Amniotic epithelial cell (primary cell): Measurements from ENCODE around the gene ZKSCAN1.
"Not testable (repeated sequence)": the region's sequence is repeated elsewhere in the genome, so short reads cannot be mapped to it uniquely, and the experiment has no call there.

Experiments
- DNase-seq: peaks from one replicate; pipeline ENCODE4 v3.0.0-alpha.2; 2010; ENCODE audit warnings: low read depth

ZKSCAN1 gene

GRCh38 chr7:100003711-100004661 lies 11.4 kb upstream of the ZKSCAN1 start:
- DNase-seq: no peak

GRCh38 chr7:100007887-100008286 lies 7.5 kb upstream of the ZKSCAN1 start:
- no peak for DNase-seq

DNA sequence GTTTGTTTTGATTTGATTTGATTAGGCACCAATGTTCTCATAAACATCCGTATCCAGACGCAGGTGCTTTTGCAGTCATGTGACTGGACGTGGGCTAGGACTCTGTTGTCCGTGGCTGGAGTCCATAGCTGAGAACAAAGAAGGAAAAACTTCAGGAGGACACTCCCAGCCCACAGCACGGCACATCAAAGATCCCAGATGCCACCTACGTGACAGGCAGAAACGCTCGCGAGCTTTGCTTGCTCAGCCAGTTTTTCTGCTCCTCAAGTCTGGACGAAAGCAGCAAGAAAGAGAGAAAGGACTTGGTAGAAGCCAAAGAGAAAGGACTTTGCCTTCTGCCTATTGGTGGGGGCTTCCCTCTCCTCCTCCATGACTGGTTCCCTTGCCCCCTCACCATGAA lies 6.9 kb upstream of the ZKSCAN1 start:
- DNase-seq: no peak

- not testable (repeated sequence) for DNase-seq
These were observed 5.4 kb upstream of the ZKSCAN1 start for GRCh38 chr7:100009952-100010351.

DNA sequence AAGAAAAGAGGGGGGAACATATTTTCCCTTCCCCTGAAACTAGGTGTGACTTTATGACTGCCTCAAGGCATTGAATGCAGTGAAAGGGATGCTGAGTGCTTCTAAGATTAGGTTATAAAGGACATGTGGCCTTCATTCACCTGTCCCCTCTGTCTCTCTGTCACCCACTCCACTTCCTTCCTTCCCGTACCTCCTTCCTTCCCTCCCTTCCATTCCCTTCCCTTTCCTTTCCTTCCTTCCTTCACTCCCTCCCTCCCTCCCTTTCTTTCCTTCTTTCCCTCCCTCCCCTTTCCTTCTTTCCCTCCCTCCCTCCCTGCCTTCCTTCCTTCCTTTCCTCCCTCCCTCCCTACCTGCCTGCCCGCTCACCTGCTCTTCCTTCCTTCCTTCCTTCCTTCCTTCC lies 4.5 kb upstream of the ZKSCAN1 start:
- no peak for DNase-seq

- DNase-seq: no peak
These were observed 3.9 kb upstream of the ZKSCAN1 start for GRCh38 chr7:100011516-100011915.

DNA sequence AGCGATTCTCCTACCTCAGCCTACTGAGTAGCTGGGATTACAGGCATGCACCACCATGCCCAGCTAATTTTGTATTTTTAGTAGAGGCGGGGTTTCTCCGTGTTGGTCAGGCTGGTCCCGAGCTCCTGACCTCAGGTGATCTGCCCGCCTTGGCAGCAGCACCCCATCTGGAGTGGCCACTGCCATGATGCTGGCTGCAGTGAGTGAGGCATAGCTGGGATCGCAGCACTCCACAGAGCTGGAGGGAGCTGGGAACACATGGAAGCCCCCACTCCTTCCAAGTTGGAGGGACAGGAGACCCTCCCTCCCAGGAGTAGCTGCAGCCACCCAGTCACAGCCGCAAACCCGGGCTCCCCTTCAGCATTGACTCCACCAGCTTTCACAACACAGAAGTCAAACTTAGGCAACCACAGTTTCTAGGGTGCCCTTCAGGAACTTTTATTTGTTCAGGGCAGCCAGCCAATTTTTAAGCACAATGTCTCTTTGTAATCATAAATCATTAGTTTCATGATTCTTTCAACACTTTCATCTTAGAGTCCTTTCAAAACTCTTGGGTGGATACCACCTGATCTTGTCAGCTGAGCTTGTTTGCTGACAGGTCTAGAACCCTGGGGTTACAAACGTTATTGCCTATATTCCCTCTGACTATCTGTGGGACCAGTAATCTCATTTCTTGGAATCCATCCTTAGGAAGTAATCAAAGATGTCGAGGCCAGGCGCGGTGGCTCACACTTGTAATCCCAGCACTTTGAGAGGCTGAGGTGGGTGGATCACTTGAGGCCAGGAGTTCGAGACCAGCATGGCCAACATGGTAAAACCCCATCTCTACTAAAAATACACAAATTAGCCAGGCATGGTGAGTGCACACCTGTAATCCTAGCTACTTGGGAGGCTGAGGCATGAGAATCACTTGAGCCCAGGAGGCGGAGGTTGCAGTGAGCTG lies 2.7 kb upstream of the ZKSCAN1 start:
- DNase-seq: peak; percentile 43

DNA sequence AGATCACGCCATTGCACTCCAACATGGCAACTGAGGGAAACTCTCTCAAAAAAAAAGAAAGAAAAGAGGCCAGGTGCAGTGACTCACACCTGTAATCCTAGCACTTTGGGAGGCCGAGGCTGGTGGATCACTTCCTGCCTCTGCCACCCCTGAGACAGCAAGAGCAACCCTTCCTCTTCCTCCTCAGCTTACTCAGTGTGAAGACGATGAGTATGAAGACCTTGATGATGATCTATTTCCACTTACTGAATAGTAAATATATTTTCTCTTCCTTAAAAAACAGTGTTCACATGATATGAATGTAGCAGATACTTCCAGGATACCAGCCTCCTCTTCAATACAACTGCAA lies 2.1 kb upstream of the ZKSCAN1 start:
- DNase-seq: no peak

DNA sequence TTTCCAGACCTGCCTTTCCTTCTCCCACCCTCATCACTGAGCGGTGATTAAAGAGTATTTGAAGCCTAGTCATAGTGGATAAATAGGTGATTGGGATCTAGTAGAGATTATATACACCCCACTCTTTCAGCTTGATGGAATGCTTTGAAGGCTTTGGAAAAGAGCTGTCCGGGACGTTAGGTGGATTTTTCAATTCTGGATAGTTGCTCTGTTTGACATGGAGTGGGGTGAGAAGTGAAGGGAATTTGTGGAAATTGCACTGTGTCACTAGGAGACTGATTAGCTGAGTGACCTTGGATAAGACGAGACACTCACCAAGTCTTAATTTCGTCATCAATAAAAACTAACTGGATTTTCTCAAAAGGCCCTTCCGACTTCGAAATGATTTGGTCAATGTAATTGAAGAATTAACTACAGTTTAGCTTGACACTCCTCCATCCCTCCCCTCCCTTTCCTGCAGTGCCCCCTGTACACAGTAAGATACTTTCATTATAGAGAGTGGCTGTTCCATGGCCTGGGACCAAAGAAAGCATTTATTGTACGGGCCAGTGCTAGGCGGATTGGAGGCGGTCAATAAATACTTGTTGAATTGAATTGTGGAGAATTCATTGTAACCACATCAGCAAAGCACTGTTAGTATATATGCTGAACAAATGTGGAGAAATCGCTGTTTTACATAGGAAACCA lies 962 bp downstream of the ZKSCAN1 start:
- no peak for DNase-seq

DNA sequence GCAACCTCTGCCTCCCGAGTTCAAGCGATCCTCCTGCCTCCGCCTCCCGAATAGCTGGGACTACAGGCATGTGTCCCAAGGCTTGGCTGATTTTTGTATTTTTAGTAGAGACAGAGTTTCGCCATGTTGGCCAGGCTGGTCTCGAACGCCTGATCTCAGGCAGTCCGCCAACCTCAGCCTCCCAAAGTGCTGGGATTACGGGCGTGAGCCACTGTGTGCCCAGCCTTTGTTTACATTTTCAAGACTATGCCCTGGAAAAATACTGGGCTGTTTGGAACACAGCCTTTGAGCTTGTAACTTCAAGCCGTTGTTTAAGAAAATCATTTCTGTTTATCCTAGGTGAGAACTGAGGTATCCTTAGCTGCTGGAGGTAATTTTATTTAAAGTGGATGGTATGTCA lies 1.9 kb downstream of the ZKSCAN1 start:
- DNase-seq: no peak

DNA sequence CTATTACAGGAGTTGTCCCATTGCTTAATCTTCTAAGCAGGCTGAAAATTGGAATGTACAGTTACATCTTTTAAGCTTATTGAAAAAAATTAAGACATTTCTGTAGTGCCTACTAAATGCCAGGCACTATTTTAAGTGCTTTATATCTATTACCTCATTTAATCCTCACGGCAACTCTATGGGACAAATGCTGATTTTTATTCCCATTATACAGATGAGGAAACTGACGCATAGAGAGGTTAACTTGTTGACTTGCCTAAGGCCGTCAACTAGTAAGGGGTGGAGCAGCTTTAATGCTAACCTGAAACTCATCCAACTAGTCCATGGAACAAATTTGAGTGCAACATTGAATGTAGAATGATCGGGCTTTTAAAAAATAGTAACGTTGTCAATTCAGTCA lies 2.5 kb downstream of the ZKSCAN1 start:
- DNase-seq: no peak

- DNase-seq: no peak
These were observed 4.5 kb downstream of the ZKSCAN1 start for GRCh38 chr7:100019908-100020307.

DNA sequence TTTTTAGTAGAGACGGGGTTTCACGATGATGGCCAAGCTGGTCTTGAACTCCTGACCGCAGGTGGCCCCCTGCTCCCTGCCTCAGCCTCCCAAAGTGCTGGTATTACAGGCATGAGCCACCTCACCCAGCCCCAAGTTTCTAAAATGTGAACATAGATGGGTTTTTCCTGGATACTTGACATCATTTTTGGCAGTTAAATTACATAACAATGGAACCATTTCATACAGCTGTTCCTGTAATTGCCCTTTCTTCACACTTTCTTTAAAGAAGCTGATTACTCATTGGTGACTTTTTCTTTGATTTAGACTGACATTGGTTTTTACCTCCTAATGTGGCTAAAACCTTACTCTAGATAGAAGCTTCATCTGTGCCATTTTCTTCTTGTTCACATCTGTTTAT lies 5.9 kb downstream of the ZKSCAN1 start:
- no peak for DNase-seq

DNA sequence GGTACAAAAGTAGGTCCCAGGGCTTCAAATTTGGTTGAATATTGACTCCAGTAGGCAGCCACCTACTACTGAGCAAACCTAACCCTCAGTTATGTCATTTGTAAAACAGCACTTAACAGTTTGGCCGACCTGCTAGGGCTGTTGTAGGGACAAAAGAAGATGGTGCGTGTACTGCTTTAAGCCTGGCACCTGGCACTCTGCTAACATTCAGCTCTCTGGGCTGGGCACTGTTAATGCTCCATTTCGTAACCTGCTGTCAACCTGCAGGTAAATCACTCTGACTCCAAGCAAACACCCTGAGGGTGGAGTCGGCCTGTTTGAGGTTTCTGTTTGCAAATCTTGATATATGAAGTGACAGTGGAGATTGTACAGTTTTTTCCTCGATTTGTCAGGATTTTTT lies 7.2 kb downstream of the ZKSCAN1 start:
- peak; percentile 65 for DNase-seq

DNA sequence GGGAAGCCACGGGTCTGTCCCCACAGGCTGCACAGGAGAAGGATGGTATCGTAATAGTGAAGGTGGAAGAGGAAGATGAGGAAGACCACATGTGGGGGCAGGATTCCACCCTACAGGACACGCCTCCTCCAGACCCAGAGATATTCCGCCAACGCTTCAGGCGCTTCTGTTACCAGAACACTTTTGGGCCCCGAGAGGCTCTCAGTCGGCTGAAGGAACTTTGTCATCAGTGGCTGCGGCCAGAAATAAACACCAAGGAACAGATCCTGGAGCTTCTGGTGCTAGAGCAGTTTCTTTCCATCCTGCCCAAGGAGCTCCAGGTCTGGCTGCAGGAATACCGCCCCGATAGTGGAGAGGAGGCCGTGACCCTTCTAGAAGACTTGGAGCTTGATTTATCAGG lies 8.1 kb downstream of the ZKSCAN1 start:
- DNase-seq: no peak

- no peak for DNase-seq
These were observed 8.7 kb downstream of the ZKSCAN1 start for GRCh38 chr7:100024020-100024619.

DNA sequence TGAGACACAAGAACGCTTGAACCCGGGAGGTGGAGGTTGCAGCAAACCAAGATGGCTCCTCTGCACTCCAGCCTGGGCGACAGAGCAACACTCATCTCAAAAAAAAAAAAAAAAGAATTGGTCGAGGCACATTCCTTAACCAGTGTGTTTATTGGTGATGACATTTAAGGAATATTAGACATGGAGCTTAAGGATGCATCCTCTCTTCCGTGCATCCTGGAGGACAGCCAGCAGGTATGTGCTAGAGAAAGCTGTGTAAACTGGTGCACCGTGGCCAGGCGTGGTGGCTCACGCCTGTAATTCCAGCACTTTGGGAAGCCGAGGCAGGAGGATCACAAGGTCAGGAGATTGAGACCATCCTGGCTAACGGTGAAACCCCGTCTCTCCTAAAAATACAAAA lies 11.8 kb downstream of the ZKSCAN1 start:
- DNase-seq: no peak

DNA sequence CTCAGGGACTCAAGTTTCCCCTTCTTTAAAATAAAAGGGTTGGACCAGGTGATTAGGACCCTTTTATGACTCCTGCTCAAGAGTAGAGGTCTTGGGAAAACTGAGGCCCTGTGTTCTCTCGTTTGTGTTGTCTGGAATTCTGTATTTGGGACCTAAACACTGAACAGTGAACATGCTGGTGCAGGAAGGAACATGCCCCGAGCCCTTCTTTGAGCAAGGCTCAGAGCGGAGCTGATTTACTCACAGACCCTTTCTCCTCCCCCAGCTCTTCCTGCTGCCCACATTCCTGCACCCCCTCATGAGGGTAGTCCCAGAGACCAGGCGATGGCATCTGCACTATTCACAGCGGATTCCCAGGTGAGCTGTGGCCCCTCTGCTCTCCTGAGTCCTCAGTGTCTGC lies 14.2 kb downstream of the ZKSCAN1 start:
- no peak for DNase-seq

DNA sequence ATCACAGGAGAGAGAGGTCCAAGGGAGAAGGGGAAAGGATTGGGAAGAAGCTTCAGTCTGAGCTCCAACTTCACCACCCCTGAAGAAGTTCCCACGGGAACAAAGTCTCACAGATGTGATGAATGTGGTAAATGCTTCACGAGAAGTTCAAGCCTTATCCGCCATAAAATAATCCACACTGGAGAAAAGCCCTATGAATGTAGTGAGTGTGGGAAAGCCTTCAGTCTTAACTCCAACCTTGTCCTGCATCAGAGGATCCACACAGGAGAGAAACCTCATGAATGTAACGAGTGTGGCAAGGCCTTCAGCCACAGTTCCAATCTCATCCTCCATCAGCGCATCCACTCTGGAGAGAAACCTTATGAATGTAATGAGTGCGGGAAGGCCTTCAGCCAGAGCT lies 18.1 kb downstream of the ZKSCAN1 start:
- no peak for DNase-seq

- DNase-seq: peak; percentile 95
These were observed 19.6 kb downstream of the ZKSCAN1 start for GRCh38 chr7:100034871-100035510.

GRCh38 chr7:100035876-100036275 lies 20.5 kb downstream of the ZKSCAN1 start:
- DNase-seq: no peak
